IgD-negative memory B cell (primary cell): Measurements from ENCODE around the gene ECHDC3. TPM values are rescaled to one million over a fixed set of nuclear protein-coding genes. Genes with fewer than 3 reads are reported as not detected.
A peak's percentile ranks its signal among the peaks of the same experiment; 100 is the strongest.
"Not testable (repeated sequence)": the region's sequence is repeated elsewhere in the genome, so short reads cannot be mapped to it uniquely, and the experiment has no call there.

ENCODE experiments used
- H3K27ac Mint-ChIP-seq, 3 donors: one replicate each; pipeline ENCODE4 v1.8.0; 2020 to 2022; ENCODE audit warnings: mild to moderate bottlenecking in 3 of 3, mixed read lengths in 3 of 3, moderate library complexity in 1 of 3
- H3K27me3 Mint-ChIP-seq: one replicate; pipeline ENCODE4 v1.8.0; 2021; ENCODE audit warnings: mixed read lengths
- H3K36me3 Mint-ChIP-seq: one replicate; pipeline ENCODE4 v1.8.0; 2020; ENCODE audit warnings: mild to moderate bottlenecking, mixed read lengths
- H3K4me1 Mint-ChIP-seq, 3 donors: one replicate each; pipeline ENCODE4 v1.8.0; 2020 to 2022; ENCODE audit warnings: mixed read lengths in 3 of 3, mild to moderate bottlenecking in 1 of 3
- H3K4me3 Mint-ChIP-seq, 4 donors: one replicate each; pipeline ENCODE4 v1.8.0; 2020 to 2022; ENCODE audit warnings: mild to moderate bottlenecking in 4 of 4, mixed read lengths in 4 of 4, moderate library complexity in 3 of 4
- H3K9me3 Mint-ChIP-seq, 3 donors: one replicate each; pipeline ENCODE4 v1.8.0; 2020 to 2021; ENCODE audit warnings: mixed read lengths in 3 of 3, mild to moderate bottlenecking in 1 of 3
- polyA plus RNA-seq: library from polyadenylated mRNA; unstranded; fragments of 300-500 nt; fragmentation: Illumina TruSeq; gene quantifications from one replicate; pipeline ENCODE4 v1.2.3, GENCODE V29; 2021

Gene ECHDC3
- polyA plus RNA-seq, 1 donor from 2014 or later, result 0.73 TPM

DNA sequence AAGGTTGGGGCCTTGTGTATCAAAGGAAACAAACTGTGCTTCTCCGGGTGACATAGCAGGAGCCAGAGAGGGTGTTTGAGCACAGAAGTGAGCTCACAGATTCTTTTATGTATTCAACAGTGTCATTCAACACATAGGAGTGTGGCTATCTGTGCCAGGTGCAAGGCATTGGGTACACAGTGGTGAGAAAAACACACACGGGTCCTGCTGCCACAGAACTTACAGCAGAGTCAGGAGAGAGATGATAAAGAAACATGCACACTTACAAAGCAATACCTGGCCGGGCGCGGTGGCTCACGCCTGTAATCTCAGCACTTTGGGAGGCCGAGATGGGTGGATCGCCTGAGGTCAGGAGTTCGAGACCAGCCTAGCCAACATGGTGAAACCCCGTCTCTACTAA is 16.3 kb upstream of the ECHDC3 start:
- Mint-ChIP-seq H3K27me3 (no peaks in the 10 kb centered on the region), H3K27ac (no peak overlapping the region), H3K4me1 (peaks cover 10 to 18% (median 12%) of the 10 kb centered on the region in 3 donors), H3K4me3 (no peak overlapping the region), H3K36me3 (peaks cover 4% of the 10 kb centered on the region), H3K9me3 (peaks cover 0 to 5% (median 4%) of the 10 kb centered on the region in 3 donors)

DNA sequence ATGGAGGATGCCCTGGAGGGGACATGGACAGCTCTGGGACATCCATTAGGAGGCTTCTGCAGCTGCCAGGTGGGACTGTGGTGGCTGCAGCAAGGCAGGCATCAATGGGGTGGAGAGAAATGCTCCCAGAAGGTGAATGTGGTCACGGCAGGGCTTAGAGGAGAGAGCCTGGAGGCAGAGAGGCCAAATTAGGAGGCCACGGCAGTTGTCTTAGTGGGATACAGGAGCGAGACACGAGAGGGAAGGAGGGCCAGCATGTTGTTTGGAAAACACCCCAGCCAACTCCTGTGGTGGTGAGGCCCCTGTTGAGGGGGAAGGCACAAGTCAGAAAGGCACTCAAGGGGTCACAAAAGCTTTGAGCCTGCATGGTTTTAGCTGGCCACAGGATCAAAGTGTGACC is 14.6 kb upstream of the ECHDC3 start:
- H3K27me3 Mint-ChIP-seq, result no peaks in the 10 kb centered on the region
- no peak overlapping the region for H3K4me3 Mint-ChIP-seq
- no peak overlapping the region for H3K27ac Mint-ChIP-seq
- peaks cover 0 to 5% (median 4%) of the 10 kb centered on the region in 3 donors for H3K9me3 Mint-ChIP-seq
- peaks cover 5 to 7% (median 6%) of the 10 kb centered on the region in 3 donors for H3K4me1 Mint-ChIP-seq
- H3K36me3 Mint-ChIP-seq, result peaks cover 4% of the 10 kb centered on the region

DNA sequence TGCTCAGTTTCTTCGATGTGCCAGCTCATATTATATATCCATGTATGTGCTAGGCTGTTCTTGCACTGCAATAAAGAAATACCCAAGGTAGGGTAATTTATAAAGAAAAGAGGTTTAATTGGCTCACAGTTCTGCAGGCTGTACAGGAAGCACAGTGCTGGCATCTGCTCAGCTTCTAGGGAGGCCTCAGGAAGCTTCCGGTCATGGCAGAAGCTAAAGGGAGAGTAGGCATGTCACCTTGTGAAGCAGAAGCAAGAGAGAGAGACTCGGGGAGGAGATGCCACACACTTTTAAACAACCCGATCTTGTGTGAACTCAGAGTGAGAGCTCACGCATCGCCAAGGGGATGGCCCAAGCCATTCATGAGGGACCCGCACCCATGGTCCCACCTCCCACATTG is 13.8 kb upstream of the ECHDC3 start:
- H3K27ac Mint-ChIP-seq, result no peak overlapping the region
- H3K4me3 Mint-ChIP-seq, result no peak overlapping the region
- H3K36me3 Mint-ChIP-seq, result peaks cover 4% of the 10 kb centered on the region
- no peaks in the 10 kb centered on the region for H3K27me3 Mint-ChIP-seq
- peaks cover 5 to 7% (median 6%) of the 10 kb centered on the region in 3 donors for H3K4me1 Mint-ChIP-seq
- peaks cover 0 to 5% (median 4%) of the 10 kb centered on the region in 3 donors for H3K9me3 Mint-ChIP-seq

DNA sequence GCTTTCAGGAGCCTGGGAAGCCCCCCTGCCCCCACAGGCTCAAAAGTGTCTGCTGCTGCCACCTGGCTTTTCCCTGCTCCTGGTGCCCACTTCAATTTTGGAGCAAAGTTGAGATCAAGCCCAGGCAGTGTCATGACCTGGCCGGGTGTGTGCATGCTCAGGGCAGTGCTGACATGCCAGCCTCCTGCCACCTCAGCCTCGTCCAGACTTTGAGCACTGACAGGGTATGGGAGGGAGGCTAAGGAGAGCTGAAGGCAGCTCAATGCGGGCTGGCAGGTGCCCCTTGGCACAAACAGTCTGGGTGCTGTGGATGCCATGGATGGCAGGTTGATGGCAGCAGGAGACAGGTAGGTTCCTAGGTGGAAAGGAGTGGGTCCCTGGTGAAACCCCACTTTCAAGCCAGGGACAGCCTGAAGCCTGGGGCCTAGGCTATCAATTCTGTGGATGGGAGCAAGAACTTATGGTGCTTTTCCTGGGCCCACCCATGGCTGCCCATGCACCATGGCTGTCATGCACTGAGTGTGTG is 12.3 kb upstream of the ECHDC3 start:
- Mint-ChIP-seq H3K4me3 (no peak overlapping the region), H3K4me1 (peaks cover 5 to 6% (median 5%) of the 10 kb centered on the region in 3 donors), H3K9me3 (peaks cover 0 to 5% (median 4%) of the 10 kb centered on the region in 3 donors), H3K27me3 (no peaks in the 10 kb centered on the region), H3K36me3 (peaks cover 4% of the 10 kb centered on the region), H3K27ac (no peak overlapping the region)

DNA sequence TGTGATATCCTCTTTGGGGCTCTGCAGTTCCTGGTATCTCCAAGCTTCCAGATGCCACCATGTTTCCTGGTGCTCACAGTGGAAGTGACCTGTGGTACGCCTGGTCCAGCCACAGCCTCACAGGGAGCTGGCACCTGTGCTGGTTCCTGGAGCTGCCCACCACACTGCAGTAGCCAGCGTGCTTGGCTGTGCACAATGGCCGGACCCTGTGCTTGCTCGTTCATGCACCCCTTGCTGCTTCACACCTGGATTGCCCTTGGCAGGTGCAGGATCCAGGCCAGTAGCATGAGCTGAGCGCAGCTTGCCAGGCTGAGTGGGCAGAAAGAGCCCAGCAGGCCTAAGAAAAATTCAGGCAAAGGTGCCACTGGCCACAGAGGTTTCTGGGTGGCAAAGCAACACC is 11.4 kb upstream of the ECHDC3 start:
- no peaks in the 10 kb centered on the region for H3K27me3 Mint-ChIP-seq
- H3K9me3 Mint-ChIP-seq, result peaks cover 0 to 5% (median 4%) of the 10 kb centered on the region in 3 donors
- no peaks in the 10 kb centered on the region for H3K36me3 Mint-ChIP-seq
- H3K27ac Mint-ChIP-seq, result no peak overlapping the region
- no peak overlapping the region for H3K4me3 Mint-ChIP-seq
- H3K4me1 Mint-ChIP-seq, result no peaks in the 10 kb centered on the region

DNA sequence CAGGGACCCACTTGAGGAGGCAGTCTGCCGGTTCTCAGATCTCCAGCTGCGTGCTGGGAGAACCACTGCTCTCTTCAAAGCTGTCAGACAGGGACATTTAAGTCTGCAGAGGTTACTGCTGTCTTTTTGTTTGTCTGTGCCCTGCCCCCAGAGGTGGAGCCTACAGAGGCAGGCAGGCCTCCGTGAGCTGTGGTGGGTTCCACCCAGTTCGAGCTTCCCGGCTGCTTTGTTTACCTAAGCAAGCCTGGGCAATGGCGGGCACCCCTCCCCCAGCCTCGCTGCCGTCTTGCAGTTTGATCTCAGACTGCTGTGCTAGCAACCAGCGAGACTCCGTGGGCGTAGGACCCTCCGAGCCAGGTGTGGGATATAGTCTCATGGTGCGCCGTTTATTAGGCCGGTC is 5.4 kb upstream of the ECHDC3 start:
- peak overlapping the region in 2 of 4 donors; percentile 16 to 88 for H3K4me3 Mint-ChIP-seq
- H3K9me3 Mint-ChIP-seq, H3K27ac Mint-ChIP-seq: not testable (repeated sequence)

DNA sequence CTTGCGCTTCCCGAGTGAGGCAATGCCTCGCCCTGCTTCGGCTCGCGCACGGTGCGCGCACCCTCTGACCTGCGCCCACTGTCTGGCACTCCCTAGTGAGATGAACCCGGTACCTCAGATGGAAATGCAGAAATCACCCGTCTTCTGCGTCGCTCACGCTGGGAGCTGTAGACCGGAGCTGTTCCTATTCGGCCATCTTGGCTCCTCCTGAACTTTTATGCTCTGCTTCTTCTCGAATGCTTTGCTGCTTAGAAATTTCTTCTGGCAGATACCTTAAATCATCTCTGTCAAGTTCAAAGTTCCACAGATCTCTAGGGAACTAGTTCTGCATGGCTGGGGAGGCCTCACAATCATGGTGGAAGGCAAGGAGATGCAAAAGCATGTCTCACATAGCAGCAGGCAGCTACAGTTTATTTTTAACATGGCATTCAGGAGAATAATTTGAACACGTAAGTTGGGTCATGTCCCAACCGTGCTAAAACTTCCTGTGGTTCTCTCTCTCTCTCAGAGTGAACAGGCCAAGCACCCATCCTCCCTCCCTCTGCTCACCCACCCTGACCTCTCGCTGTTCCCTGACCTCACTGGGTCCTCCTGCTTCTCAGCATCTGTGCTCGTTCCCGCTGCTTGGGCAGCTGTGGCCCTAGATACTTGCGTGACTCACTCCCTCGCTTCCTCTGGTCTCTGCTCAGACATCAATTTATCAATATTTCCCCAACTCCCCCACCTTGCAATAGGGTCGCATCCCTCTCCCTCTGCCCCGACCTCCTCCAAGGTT is 4.7 kb upstream of the ECHDC3 start:
- H3K9me3 Mint-ChIP-seq, H3K27me3 Mint-ChIP-seq, H3K36me3 Mint-ChIP-seq: not testable (repeated sequence)
- H3K27ac Mint-ChIP-seq, result peak overlapping the region in 2 of 3 donors; percentile 39 to 78
- peak overlapping the region in 3 of 4 donors; percentile 73 to 88 (median 76) for H3K4me3 Mint-ChIP-seq
- H3K4me1 Mint-ChIP-seq, result peaks cover 7 to 12% (median 12%) of the 10 kb centered on the region in 3 donors

More for the DNA sequence above, 5.4 kb upstream of the ECHDC3 start:
- peaks cover 7 to 12% (median 12%) of the 10 kb centered on the region in 3 donors for H3K4me1 Mint-ChIP-seq
- not testable (repeated sequence) for H3K27me3 Mint-ChIP-seq, H3K36me3 Mint-ChIP-seq

DNA sequence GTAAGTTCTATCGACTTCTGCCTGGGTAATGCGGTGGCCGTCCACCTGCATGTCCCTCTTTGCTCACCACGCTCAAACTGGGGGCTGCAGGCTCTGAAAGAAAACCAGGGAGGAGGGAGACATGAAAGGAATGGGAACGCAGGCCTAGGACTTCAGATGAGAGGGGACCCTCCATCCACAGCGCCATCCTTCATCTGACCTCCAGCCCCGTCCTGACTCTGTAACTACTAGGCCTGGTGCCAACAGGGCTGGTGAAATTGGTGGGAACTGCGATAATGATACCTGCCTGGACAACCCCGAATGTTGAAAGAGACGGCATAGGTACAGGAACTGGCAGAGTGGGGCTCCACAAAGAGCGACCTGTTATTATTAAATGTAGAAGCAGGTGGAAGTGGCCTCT is 1.3 kb upstream of the ECHDC3 start:
- H3K27ac Mint-ChIP-seq, result peak overlapping the region in 1 of 3 donors; percentile 35
- H3K4me3 Mint-ChIP-seq, result peak overlapping the region in 3 of 4 donors; percentile 33 to 55 (median 48)

DNA sequence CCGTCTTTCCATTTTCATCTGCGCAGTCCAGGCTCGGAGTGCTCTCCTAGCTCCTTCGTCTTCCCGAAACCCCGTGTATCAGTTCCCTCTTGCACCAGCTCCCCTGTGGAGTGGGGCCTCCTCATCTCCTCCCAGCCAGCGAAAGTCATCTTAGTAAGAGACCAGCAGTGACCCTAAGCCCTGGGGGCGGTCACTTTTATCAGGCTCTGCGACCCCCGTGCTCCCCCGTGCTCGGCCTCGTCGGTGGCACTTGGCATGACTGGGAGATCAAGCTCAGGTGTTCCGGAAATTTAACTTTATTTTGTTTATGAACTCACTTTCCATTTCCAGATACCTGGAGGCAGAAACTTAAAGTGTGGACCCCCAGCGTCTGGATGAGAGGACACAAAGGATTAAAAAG is 574 bp upstream of the ECHDC3 start:
- Mint-ChIP-seq H3K27ac (peak overlapping the region in 2 of 3 donors; percentile 46 to 60), H3K36me3 (no peaks in the 10 kb centered on the region), H3K9me3 (no peaks in the 10 kb centered on the region), H3K4me1 (peaks cover 7 to 17% (median 15%) of the 10 kb centered on the region in 3 donors), H3K27me3 (peaks cover 3% of the 10 kb centered on the region), H3K4me3 (peak overlapping the region; percentile 48 to 89 (median 84))

More for the DNA sequence above, 1.3 kb upstream of the ECHDC3 start:
- H3K27me3 Mint-ChIP-seq, result peaks cover 3% of the 10 kb centered on the region
- H3K4me1 Mint-ChIP-seq, result peaks cover 7 to 17% (median 15%) of the 10 kb centered on the region in 3 donors
- no peaks in the 10 kb centered on the region for H3K36me3 Mint-ChIP-seq
- H3K9me3 Mint-ChIP-seq, result no peaks in the 10 kb centered on the region

DNA sequence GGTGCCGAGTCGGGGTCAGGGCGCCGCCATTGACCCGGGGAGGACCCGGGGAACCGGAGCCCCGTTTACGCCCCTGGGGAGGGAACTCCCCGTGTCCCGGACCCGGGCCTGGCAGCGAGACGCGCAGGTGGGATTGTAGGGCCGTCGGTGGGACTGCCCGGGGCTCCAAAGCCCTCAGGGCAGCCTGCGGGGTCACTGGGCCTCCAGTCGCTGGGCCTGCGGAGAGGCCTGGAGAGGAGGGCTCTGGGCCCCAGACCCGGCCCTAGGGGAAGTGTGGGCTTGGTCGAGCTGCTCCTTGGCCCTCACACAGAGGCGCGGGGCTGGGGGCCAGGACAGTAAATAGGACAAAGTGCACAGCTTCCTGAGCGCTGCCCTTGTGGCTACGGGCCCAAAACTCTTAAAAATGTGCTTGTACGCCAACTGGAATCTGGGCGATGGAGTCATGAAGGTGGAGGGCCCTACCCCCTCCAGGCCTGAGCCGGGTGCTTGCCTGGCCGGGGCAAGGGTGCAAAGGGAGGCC is 657 bp downstream of the ECHDC3 start:
- peak overlapping the region; percentile 66 to 86 (median 84) for H3K4me3 Mint-ChIP-seq
- no peaks in the 10 kb centered on the region for H3K36me3 Mint-ChIP-seq
- H3K27me3 Mint-ChIP-seq, result peaks cover under 1% of the 10 kb centered on the region
- H3K4me1 Mint-ChIP-seq, result peaks cover 4 to 13% (median 8%) of the 10 kb centered on the region in 3 donors
- H3K9me3 Mint-ChIP-seq, result no peaks in the 10 kb centered on the region
- peak overlapping the region in 1 of 3 donors; percentile 21 for H3K27ac Mint-ChIP-seq

DNA sequence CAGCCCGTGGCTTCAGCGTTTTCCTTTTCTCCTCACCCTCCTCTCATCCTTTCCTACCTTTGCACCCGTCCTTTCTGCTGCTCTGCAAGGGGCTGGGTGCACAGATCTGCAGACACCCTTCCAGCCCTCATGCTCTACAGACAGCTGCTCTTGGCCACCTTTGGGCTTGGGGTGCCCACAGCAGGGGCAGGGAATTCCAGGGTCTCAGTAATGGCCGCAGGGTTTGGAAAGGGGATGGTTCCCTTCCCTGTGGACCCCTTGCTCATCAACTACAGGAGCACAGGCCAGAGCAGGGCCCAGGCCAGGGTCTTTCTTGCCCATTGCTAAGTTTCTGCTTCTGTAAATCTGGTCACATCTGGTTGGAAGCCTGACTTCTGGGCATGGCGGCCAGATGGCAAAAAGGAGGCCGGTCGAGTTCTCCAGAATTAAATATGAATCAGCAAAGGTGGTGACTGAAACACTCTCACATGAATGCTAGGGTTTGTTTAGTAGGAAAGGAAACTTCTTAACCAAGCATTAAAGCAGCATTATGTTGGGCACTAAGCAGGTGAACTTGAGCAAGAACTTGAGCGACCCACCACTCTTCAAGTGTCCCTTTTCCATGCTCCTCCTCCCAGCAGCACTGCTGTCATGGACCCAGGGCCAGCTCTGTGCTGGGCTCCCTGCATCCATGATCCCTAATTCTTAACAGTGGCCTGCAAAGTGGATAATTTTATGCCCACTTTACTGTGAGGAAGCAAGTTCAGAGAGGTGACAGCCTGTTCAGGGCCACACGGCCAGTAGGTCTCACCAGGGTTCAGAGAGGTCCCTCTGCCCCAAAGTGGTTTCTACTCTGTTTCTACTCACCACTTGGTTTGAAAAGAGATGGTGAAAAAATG is 1.5 kb downstream of the ECHDC3 start:
- Mint-ChIP-seq H3K27me3 (no peaks in the 10 kb centered on the region), H3K27ac (peak overlapping the region in 1 of 3 donors; percentile 27), H3K4me3 (peak overlapping the region; percentile 66 to 86 (median 84)), H3K36me3 (no peaks in the 10 kb centered on the region), H3K4me1 (peaks cover 2 to 10% (median 6%) of the 10 kb centered on the region in 3 donors), H3K9me3 (no peaks in the 10 kb centered on the region)

DNA sequence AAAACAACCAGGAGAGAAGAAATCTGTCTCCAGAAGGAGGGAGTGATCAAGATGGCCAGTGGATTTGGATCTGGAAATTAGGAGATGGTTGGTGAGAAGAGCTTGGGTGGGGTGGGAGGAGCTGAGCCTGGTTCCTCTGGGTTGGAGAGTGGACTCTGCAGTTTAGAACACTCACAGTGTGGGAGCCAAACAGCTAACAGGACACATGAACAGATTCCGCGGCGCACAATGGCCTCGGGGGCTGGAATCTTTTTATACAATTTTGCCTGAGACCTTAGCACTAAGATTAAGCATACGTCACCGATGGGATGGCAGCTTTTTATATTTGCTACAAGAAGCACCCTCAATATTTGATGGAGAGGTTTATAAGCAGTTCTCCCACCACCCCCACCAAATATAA is 2.9 kb downstream of the ECHDC3 start:
- Mint-ChIP-seq H3K27ac (no peak overlapping the region), H3K4me3 (peak overlapping the region in 1 of 4 donors; percentile 15), H3K27me3 (no peaks in the 10 kb centered on the region), H3K4me1 (peaks cover 2 to 10% (median 6%) of the 10 kb centered on the region in 3 donors), H3K36me3 (peaks cover 2% of the 10 kb centered on the region), H3K9me3 (no peaks in the 10 kb centered on the region)

DNA sequence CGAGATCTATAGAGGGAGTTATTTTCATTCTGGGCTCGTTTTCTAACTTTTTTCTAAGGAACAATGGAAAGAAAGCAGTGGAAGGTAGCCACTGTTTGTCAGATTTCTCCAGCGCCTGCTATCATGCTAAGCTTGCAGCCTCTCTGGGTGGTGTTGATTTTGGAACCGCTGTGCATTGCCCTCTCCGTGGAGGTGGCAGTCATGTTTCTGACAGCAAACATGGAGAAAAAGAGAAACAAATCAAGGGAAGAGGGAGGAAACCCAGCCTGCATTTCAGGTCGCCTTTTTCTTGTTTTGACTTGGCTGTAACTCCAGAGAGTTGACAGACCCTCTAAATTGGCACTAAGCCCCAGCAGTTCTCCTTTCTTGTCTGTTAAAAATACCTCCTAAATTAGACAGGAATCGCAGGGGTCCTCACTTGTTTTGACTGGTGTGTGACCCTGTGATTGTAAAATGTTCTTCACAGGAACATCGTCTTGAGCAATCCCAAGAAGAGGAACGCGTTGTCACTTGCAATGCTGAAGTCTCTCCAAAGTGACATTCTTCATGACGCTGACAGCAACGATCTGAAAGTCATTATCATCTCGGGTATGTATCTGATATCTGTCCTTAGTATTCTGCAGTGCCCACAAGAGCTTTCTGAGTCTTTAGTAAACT is 4.8 kb downstream of the ECHDC3 start:
- Mint-ChIP-seq H3K27ac (no peak overlapping the region), H3K4me3 (no peak overlapping the region), H3K27me3 (no peaks in the 10 kb centered on the region), H3K9me3 (no peaks in the 10 kb centered on the region), H3K36me3 (peaks cover 2% of the 10 kb centered on the region), H3K4me1 (peaks cover 0 to 5% (median 4%) of the 10 kb centered on the region in 3 donors)

DNA sequence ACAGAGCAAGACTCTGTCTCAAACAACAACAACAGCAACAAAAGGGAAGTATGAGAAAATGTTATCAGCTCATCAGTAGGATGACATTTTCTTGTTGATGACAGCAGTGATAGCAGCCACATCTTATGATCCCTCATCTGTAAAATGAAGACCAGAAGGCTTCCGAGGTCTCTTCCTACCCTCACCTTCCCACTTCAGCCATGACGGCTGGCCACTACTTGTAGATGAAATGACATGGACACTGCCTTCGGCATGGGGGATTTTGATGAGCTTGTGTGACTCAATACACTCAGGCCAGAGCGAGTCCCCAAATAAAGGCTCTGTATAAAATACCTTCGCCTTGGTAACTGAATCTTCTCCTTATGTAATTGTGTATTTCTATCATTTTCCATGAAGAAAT is 6.7 kb downstream of the ECHDC3 start:
- Mint-ChIP-seq H3K27ac (peak overlapping the region in 1 of 3 donors; percentile 25), H3K4me3 (no peak overlapping the region), H3K9me3 (no peaks in the 10 kb centered on the region), H3K27me3 (no peaks in the 10 kb centered on the region), H3K4me1 (peaks cover 0 to 4% (median 0%) of the 10 kb centered on the region in 3 donors), H3K36me3 (peaks cover 2% of the 10 kb centered on the region)
